Naive thymus-derived CD4-positive, alpha-beta T cell (primary cell): Measurements from ENCODE around the gene TMEM236. TPM values are rescaled to one million over a fixed set of nuclear protein-coding genes. Genes with fewer than 3 reads are reported as not detected.

Source experiments
- ATAC-seq: fragments of 150-1000 bp; cut with Tn5 transposase; 2 replicates; pipeline ENCODE4 v1.10.0; 2021; ENCODE audit warnings: mild to moderate bottlenecking, moderate library complexity
- CTCF ChIA-PET: fragments of 350-600 bp; sonication (Branson Sonifier 250); formaldehyde crosslinking; loops from one replicate; lab custom pipeline; 2021; ENCODE audit warnings: antibody characterized with exemption; lab: Charles Lee
- POLR2A ChIA-PET: fragments of 350-600 bp; sonication (Branson Sonifier 250); formaldehyde crosslinking; loops from one replicate; lab custom pipeline; 2021; ENCODE audit warnings: antibody characterized with exemption, inconsistent platforms; lab: Charles Lee
- DNase-seq, 9 donors: peaks; one replicate each; pipeline versions ENCODE4 v3.0.0 to v3.0.0-alpha.2; 2020 to 2022; ENCODE audit warnings: mixed read lengths in 1 of 9
- H3K27ac ChIP-seq: one replicate; pipeline ENCODE4 v1.7.0; 2013; ENCODE audit warnings: mild to moderate bottlenecking, low read depth, low read length, moderate library complexity
- H3K27me3 ChIP-seq, 2 donors: one replicate each; pipeline ENCODE4 v1.7.0; 2013; ENCODE audit warnings: low read length in 2 of 2, mild to moderate bottlenecking in 2 of 2, moderate library complexity in 2 of 2; ENCODE audit not compliant: control insufficient read depth in 2 of 2, insufficient read depth in 2 of 2
- H3K36me3 ChIP-seq, 3 experiments: 1 replicate in 2 of 3; 2 replicates in 1 of 3; pipeline ENCODE4 v1.7.0; 2013; ENCODE audit warnings: low read length in 3 of 3, mild to moderate bottlenecking in 3 of 3, moderate library complexity in 1 of 3; ENCODE audit not compliant: insufficient read depth in 3 of 3, control insufficient read depth in 2 of 3
- H3K4me1 ChIP-seq, 2 donors: one replicate each; pipeline ENCODE4 v1.7.0; 2013; ENCODE audit warnings: low read length in 2 of 2, mild to moderate bottlenecking in 2 of 2, moderate library complexity in 1 of 2; ENCODE audit not compliant: control insufficient read depth in 2 of 2, insufficient read depth in 2 of 2
- H3K4me3 ChIP-seq: 2 replicates; pipeline ENCODE4 v1.7.0; 2013; ENCODE audit warnings: mild to moderate bottlenecking, low read length
- H3K9me3 ChIP-seq, 3 experiments: 1 replicate in 2 of 3; 2 replicates in 1 of 3; pipeline ENCODE4 v1.7.0; 2013; ENCODE audit warnings: low read length in 3 of 3; ENCODE audit not compliant: control insufficient read depth in 2 of 3
- H3K27ac Mint-ChIP-seq, 9 donors: one replicate each; pipeline ENCODE4 v1.8.0; 2020 to 2022; ENCODE audit warnings: mixed read lengths in 9 of 9, mild to moderate bottlenecking in 8 of 9, moderate library complexity in 5 of 9, inconsistent platforms in 2 of 9
- H3K27me3 Mint-ChIP-seq, 5 donors: one replicate each; pipeline ENCODE4 v1.8.0; 2021 to 2022; ENCODE audit warnings: mixed read lengths in 5 of 5, mild to moderate bottlenecking in 1 of 5
- H3K36me3 Mint-ChIP-seq, 5 donors: one replicate each; pipeline ENCODE4 v1.8.0; 2020 to 2022; ENCODE audit warnings: mixed read lengths in 5 of 5, mild to moderate bottlenecking in 3 of 5, inconsistent platforms in 1 of 5
- H3K4me1 Mint-ChIP-seq, 7 donors: one replicate each; pipeline ENCODE4 v1.8.0; 2020 to 2022; ENCODE audit warnings: mixed read lengths in 7 of 7, mild to moderate bottlenecking in 3 of 7, inconsistent platforms in 1 of 7
- H3K4me3 Mint-ChIP-seq, 10 donors: one replicate each; pipeline ENCODE4 v1.8.0; 2020 to 2022; ENCODE audit warnings: mild to moderate bottlenecking in 10 of 10, mixed read lengths in 10 of 10, moderate library complexity in 6 of 10, inconsistent platforms in 2 of 10
- H3K9me3 Mint-ChIP-seq, 11 donors: one replicate each; pipeline ENCODE4 v1.8.0; 2020 to 2022; ENCODE audit warnings: mixed read lengths in 11 of 11, mild to moderate bottlenecking in 4 of 11, inconsistent platforms in 1 of 11, moderate library complexity in 1 of 11
- intact Hi-C, 2 donors: fragments of 100-400 bp; cut with micrococcal nuclease; formaldehyde crosslinking; loops; one replicate each; pipeline ENCODE4 v1.15.1; 2023
- polyA plus RNA-seq, 2 donors: library from polyadenylated mRNA; unstranded; fragments of 300-500 nt; fragmentation: Illumina TruSeq; gene quantifications; one replicate each; pipeline ENCODE4 v1.2.3, GENCODE V29; 2021
- total RNA-seq, 6 experiments: library from RNA in 5 of 6; stranded (reverse) in 5 of 6; gene quantifications; 1 replicate in 5 of 6; 2 replicates in 1 of 6; pipeline ENCODE4 v1.2.3 and lab custom pipeline; 2021 to 2026

The TMEM236 gene
- total and polyA plus RNA-seq, 7 experiments from 2014 or later, result 0.02 to 0.12 (median 0.05) TPM; not detected in 4

GRCh38 chr10:17790651-17791050 is 38.6 kb downstream of the TMEM236 start:
- Histone ChIP-seq H3K4me3 (no peak overlapping the region), H3K9me3 (no peaks in the 10 kb centered on the region), H3K27me3 (no peaks in the 10 kb centered on the region), H3K36me3 (no peaks in the 10 kb centered on the region), H3K4me1 (no peaks in the 10 kb centered on the region), H3K27ac (no peak overlapping the region)
- no peaks in the 10 kb centered on the region for H3K9me3 Mint-ChIP-seq
- H3K4me1 Mint-ChIP-seq, result peaks cover 0 to 4% (median 0%) of the 10 kb centered on the region in 7 donors
- peaks cover 0 to 4% (median 0%) of the 10 kb centered on the region in 5 donors for H3K27me3 Mint-ChIP-seq
- no peaks in the 10 kb centered on the region for H3K36me3 Mint-ChIP-seq
- no peak overlapping the region for H3K4me3 Mint-ChIP-seq
- ChIA-PET POLR2A (interaction anchor here (0.7 kb wide), 1 partner anchor 101 kb away, joined by 4 read pairs; no protein-coding TSS in a partner anchor), CTCF (no interaction called here)
- intact Hi-C loops, result no loop called here
- ATAC-seq, result no peak
- no peak for DNase-seq
- no peak overlapping the region for H3K27ac Mint-ChIP-seq

- CTCF ChIA-PET, result no interaction called here
- H3K4me1 ChIP-seq, result no peaks in the 10 kb centered on the region
- H3K4me3 ChIP-seq, result no peak overlapping the region
- peaks cover 0 to 4% (median 0%) of the 10 kb centered on the region in 7 donors for H3K4me1 Mint-ChIP-seq
- intact Hi-C loops, result no loop called here
- DNase-seq, result no peak
- H3K4me3 Mint-ChIP-seq, result no peak overlapping the region
- H3K36me3 Mint-ChIP-seq, result no peaks in the 10 kb centered on the region
- no peaks in the 10 kb centered on the region for H3K9me3 Mint-ChIP-seq
- H3K36me3 ChIP-seq, result no peaks in the 10 kb centered on the region
- no peaks in the 10 kb centered on the region for H3K27me3 ChIP-seq
- POLR2A ChIA-PET, result no interaction called here
- no peak for ATAC-seq
- H3K27ac ChIP-seq, result no peak overlapping the region
- peaks cover 0 to 4% (median 0%) of the 10 kb centered on the region in 5 donors for H3K27me3 Mint-ChIP-seq
- H3K9me3 ChIP-seq, result no peaks in the 10 kb centered on the region
- no peak overlapping the region for H3K27ac Mint-ChIP-seq
These were observed 41.0 kb downstream of the TMEM236 start for GRCh38 chr10:17792991-17793390.

GRCh38 chr10:17793823-17794644 is 42.0 kb downstream of the TMEM236 start:
- POLR2A ChIA-PET, result no interaction called here

GRCh38 chr10:17795083-17795482 is 43.1 kb downstream of the TMEM236 start:
- Histone ChIP-seq H3K9me3 (no peaks in the 10 kb centered on the region), H3K36me3 (no peaks in the 10 kb centered on the region), H3K27me3 (no peaks in the 10 kb centered on the region), H3K4me3 (no peak overlapping the region), H3K4me1 (no peaks in the 10 kb centered on the region), H3K27ac (no peak overlapping the region)
- no peak overlapping the region for H3K4me3 Mint-ChIP-seq
- H3K9me3 Mint-ChIP-seq, result no peaks in the 10 kb centered on the region
- H3K36me3 Mint-ChIP-seq, result no peaks in the 10 kb centered on the region
- H3K27me3 Mint-ChIP-seq, result no peaks in the 10 kb centered on the region
- H3K4me1 Mint-ChIP-seq, result peaks cover 0 to 4% (median 0%) of the 10 kb centered on the region in 7 donors
- DNase-seq (no peak), ATAC-seq (no peak)
- intact Hi-C loops, result no loop called here
- H3K27ac Mint-ChIP-seq, result no peak overlapping the region
- ChIA-PET CTCF (no interaction called here), POLR2A (no interaction called here)

More at GRCh38 chr10:17793823-17794644, 42.0 kb downstream of the TMEM236 start:
- Histone ChIP-seq H3K4me1 (no peaks in the 10 kb centered on the region), H3K9me3 (no peaks in the 10 kb centered on the region), H3K4me3 (no peak overlapping the region), H3K27ac (no peak overlapping the region), H3K27me3 (no peaks in the 10 kb centered on the region), H3K36me3 (no peaks in the 10 kb centered on the region)
- DNase-seq (no peak), ATAC-seq (no peak)
- H3K9me3 Mint-ChIP-seq, result no peaks in the 10 kb centered on the region
- intact Hi-C loops, result no loop called here
- H3K36me3 Mint-ChIP-seq, result no peaks in the 10 kb centered on the region
- no peak overlapping the region for H3K27ac Mint-ChIP-seq
- peaks cover 0 to 4% (median 0%) of the 10 kb centered on the region in 7 donors for H3K4me1 Mint-ChIP-seq
- no peak overlapping the region for H3K4me3 Mint-ChIP-seq
- H3K27me3 Mint-ChIP-seq, result peaks cover 0 to 4% (median 0%) of the 10 kb centered on the region in 5 donors
- CTCF ChIA-PET, result no interaction called here

- Histone ChIP-seq H3K36me3 (no peaks in the 10 kb centered on the region), H3K4me3 (no peak overlapping the region), H3K27me3 (no peaks in the 10 kb centered on the region), H3K9me3 (no peaks in the 10 kb centered on the region), H3K4me1 (no peaks in the 10 kb centered on the region), H3K27ac (no peak overlapping the region)
- peaks cover 0 to 4% (median 0%) of the 10 kb centered on the region in 7 donors for H3K4me1 Mint-ChIP-seq
- intact Hi-C loops, result no loop called here
- ChIA-PET POLR2A (no interaction called here), CTCF (no interaction called here)
- no peak for DNase-seq
- no peaks in the 10 kb centered on the region for H3K27me3 Mint-ChIP-seq
- no peak overlapping the region for H3K4me3 Mint-ChIP-seq
- no peaks in the 10 kb centered on the region for H3K36me3 Mint-ChIP-seq
- no peak for ATAC-seq
- no peaks in the 10 kb centered on the region for H3K9me3 Mint-ChIP-seq
- no peak overlapping the region for H3K27ac Mint-ChIP-seq
These were observed 44.0 kb downstream of the TMEM236 start for GRCh38 chr10:17795813-17796594.

GRCh38 chr10:17801507-17801906 is 49.5 kb downstream of the TMEM236 start:
- H3K9me3 Mint-ChIP-seq, result peaks cover 0 to 6% (median 0%) of the 10 kb centered on the region in 11 donors
- no peak for DNase-seq
- ChIA-PET CTCF (no interaction called here), POLR2A (no interaction called here)
- H3K4me1 ChIP-seq, result no peaks in the 10 kb centered on the region
- H3K4me3 Mint-ChIP-seq, result no peak overlapping the region
- no peaks in the 10 kb centered on the region for H3K9me3 ChIP-seq
- H3K27ac Mint-ChIP-seq, result no peak overlapping the region
- no peak overlapping the region for H3K4me3 ChIP-seq
- H3K36me3 ChIP-seq, result no peaks in the 10 kb centered on the region
- no peaks in the 10 kb centered on the region for H3K27me3 ChIP-seq
- H3K36me3 Mint-ChIP-seq, result no peaks in the 10 kb centered on the region
- peaks cover 0 to 6% (median 2%) of the 10 kb centered on the region in 5 donors for H3K27me3 Mint-ChIP-seq
- no peak overlapping the region for H3K27ac ChIP-seq
- intact Hi-C loops, result no loop called here
- H3K4me1 Mint-ChIP-seq, result peaks cover 0 to 2% (median 0%) of the 10 kb centered on the region in 7 donors
- no peak for ATAC-seq
